Stimulated activated CD4-positive, alpha-beta T cell treated with anti-CD3 and anti-CD28 coated beads, Interleukin-2, amount 100 ng/mL, for 48 hours (primary cell): Measurements from ENCODE around the gene RAP1A.
A peak's percentile ranks its signal among the peaks of the same experiment; 100 is the strongest.
"Not testable (repeated sequence)": the region's sequence is repeated elsewhere in the genome, so short reads cannot be mapped to it uniquely, and the experiment has no call there.

ENCODE experiments used
- DNase-seq, 2 donors: peaks; one replicate each; pipeline ENCODE4 v3.0.0-alpha.2; 2020

The RAP1A gene

DNA sequence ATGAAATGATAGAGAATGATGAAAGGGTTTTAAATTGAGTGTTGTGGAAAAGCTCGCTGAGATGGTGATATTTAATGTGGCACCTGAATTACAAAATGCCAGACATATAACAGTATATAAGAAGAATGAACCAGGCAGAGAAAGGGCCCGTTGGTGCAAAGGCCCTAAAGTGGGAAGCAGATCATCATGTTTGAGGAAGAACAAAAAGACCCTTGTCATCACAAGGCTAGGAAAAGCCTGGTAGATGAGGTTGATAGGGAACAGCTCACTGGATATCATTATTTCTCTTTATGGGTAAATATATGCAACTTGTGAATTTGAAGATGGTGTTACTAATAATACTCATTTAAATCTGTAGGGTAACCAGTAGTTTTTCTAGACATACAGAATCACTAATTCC is 11.0 kb downstream of the RAP1A start:
- no peak for DNase-seq

DNA sequence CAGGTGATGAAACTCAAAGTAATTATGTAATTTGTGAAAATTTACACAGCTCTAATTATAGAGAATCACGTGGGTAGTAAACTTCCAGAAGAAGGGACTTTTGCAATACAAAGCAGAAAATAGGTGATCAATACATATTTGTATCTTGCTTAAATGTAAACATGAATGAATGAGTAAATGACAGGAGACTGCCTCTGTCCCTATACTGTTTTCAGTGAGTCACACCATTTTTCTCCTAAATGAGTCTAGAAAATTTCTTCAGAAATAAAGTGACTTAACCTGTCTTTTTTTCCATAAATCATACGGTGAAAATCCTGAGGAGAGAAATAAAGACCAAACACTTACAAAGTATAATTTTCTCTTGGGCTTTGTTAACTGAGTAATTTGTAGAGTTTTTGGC is 11.9 kb downstream of the RAP1A start:
- DNase-seq = no peak

GRCh38 chr1:111632771-111633170 is 13.2 kb downstream of the RAP1A start:
- DNase-seq = not testable (repeated sequence)

DNA sequence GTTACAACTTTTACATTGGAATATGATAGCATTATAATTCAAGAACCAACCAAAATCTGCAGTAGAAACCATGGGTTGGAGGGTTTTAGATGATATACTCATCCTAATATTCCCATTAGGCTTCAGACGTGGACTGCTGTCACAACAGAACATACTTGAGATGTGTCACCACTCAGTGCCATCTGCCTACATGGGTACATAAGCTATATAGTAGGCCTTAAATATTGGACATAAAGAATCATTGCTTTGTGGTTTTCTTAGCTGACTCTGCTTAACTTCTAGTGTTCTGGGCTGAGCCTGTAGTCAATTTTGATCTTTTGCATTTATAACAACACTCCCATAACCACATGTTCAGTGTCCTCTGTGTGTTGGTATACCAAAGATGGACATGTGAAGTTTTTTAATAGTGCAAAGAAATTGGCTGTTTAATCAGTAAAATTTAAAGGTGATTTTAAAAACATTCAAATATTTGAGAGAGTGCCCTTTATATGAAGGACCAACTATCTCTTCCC is 14.2 kb downstream of the RAP1A start:
- no peak for DNase-seq

- no peak for DNase-seq
These were observed 15.9 kb downstream of the RAP1A start for GRCh38 chr1:111635324-111636009.

- DNase-seq = no peak
These were observed 18.7 kb downstream of the RAP1A start for GRCh38 chr1:111638320-111638719.

- DNase-seq = no peak
These were observed 20.1 kb downstream of the RAP1A start for GRCh38 chr1:111639602-111640198.

DNA sequence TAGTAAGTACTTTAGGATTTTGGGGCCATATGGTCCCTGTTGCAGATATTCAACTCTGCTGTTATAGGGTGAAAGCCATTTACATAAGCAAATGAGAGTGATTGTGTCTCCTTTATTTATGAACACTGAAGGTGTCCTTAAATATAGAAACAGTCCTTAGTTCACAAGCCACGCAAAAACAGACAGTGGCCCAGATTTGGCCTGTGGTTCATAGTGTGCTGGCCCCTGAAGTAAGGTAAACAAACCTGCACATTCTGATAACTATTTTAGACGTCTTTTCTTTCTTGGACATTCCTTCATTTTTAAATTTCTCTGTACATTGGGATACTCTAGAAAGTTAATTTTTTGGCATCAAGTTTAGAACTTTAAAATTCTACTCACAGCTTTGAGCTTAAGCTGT is 23.5 kb downstream of the RAP1A start:
- no peak for DNase-seq

DNA sequence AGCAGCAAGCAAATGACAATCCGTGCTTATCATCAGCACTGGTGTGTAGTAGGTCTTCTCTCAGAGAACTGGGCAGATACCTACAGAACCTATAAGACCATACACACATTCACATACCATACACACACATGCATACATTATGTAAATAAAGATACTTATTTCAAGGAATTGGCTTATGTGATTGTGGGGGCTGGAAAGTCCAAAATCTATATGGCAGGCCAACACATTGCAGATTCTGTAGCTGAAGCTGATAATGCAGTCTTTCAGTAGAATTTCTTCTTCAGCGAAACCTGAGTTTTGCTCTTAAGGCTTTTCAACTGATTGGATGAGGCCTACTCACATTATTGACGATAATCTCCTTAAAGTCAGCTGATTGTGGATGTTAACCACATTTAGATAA is 24.1 kb downstream of the RAP1A start:
- no peak for DNase-seq

DNA sequence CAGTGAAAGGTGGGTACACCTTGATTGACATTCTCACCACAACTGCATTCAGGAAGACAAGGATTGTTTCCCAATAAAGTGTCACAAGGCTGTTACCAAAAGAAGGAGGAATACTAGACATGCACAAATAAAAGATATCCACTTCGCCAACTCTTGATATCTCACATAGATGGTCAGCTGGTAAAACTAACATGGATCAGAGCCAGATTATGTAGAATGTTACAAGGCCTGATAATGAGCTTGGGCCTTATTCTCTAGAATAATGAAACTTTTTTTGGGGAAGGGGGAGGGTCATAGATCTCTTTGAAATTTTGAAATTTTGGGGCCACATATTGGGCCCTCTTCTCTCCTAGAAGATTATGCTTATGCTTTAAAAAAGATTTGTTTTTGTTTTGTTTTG is 24.9 kb downstream of the RAP1A start:
- DNase-seq = no peak

GRCh38 chr1:111647736-111648135 is 28.1 kb downstream of the RAP1A start:
- DNase-seq = no peak

DNA sequence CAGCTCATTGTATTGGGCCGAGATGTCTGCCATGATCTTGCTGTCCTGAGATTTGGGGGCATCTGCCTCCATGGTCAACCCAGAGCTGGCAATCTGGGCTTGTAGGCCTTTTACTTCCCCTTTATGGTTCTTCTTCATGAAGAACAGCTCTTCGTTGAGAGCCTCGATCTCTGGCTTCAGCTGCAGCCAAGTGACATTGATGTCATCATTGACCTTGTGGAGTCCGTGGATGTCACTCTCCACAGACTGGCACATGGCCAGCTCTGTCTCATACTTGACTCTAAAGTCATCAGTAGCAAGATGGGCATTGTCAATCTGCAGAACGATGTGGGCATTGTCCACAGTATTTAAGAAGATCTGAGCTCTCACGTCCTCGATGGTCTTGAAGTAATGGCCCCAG is 29.2 kb downstream of the RAP1A start:
- no peak for DNase-seq

GRCh38 chr1:111649227-111649626 is 29.6 kb downstream of the RAP1A start:
- no peak for DNase-seq

GRCh38 chr1:111649648-111650047 is 30.1 kb downstream of the RAP1A start:
- DNase-seq = no peak

DNA sequence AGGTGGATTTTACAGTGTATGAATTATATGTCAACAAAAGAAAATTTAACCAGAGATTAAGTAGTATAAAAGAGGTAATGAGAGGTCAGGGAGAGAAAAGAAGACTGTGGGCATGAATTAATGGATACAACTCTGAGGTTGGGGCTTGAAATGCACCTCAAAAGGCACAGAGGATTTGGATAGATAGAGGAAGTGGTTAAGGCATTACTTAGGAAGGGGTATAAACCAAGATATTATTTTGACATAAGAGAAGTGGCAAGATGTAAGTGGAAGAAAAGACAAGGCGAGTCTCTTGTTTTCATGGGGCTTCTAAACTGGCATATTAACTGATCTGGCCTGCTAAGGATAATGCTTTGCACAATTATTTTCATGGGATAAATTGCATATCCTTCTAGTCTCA is 34.1 kb downstream of the RAP1A start:
- no peak for DNase-seq

GRCh38 chr1:111654839-111655238 is 35.2 kb downstream of the RAP1A start:
- peak in 1 of 2 donors; percentile 11 for DNase-seq

DNA sequence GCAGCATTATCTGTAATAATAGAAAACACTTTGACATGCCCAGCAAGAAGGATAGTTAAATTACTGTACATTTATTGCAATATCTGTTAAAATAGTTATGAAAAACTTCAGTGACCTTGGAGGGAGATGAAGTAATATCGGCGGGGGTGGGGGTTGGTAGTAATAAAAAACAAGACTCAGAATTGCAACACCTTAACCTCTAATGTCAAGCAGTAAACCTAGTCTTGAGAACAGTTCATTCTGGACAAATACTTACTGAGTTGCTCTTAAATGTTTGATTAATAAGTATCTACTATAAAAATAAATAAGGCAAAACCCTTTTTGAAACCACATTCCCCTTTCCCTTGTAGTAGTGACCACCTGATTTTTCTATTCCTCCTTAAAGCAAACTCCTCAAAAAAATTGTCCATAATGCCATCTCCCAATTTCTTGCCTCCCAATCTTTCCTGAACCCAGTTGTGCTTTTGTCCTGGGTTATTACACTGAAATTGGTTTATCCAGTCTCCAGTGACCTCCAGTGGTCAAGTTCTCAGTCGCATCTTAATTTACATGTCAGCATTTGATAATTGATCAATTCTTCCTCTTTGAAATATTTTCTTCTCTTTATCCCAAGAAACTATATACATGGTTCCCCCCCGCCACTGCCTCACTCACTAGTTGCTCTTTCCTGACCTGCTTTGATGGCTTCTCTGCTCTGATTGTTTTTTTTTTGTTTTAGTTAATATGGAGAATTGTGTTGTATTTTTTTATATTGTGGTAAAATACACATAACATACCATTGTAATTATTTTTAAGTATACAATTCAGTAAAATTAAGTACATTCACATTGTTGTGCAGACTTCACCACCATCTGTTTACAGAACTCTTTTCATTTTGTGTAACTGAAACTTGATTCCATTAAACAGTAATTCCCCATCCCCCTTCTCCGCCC is 36.8 kb downstream of the RAP1A start:
- DNase-seq = no peak

GRCh38 chr1:111658622-111659021 is 39.0 kb downstream of the RAP1A start:
- DNase-seq = no peak

DNA sequence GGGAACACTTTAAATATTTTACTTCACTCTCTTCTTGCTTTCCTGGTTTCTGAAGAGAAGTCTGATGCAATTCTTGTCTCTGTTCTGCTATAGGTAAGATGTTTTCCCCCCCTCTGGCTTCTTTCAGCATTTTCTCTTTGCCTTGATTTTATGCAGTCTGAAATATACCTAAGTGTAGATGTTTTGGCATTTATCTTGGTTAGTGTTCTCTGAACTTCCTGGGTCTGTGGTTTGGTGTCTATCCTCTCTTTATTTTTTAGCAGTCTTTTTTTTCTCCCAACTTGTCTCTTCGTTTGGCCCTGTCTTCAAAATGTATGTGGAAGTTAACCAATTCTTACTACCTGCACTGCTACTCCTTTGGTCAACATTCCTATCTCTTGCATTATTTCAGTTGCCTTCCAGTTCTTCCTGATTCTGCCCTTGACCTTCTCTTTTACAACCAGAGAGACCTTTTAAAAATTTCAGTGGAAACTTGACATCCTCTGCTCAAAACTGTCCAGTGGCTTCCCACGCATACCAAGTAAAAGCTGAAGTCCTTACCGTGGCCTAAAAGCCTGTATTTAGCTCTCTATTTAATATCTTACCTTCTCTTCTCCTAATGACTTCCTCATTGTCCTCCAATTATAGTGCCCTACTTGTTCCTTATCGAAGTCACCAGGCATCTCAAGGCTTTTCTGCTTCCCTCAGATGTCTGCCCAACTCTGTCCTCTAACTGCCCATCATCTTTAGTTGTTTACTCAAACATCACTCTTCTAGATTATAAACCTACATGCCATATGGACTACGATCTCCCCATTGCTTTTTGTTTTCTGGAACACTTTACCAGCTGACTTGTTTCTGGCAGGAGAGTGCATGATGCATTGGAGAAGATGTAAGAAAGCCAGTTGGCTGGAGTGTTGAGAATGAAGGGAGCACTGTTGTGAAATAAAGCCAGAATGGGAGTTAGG is 40.9 kb downstream of the RAP1A start:
- no peak for DNase-seq

- no peak for DNase-seq
These were observed 45.1 kb downstream of the RAP1A start for GRCh38 chr1:111664652-111665051.

GRCh38 chr1:111665497-111665896 is 45.9 kb downstream of the RAP1A start:
- DNase-seq = no peak

GRCh38 chr1:111666828-111667227 is 47.2 kb downstream of the RAP1A start:
- no peak for DNase-seq
